AG10803 (cell line): ENCODE measurements around the gene MPPE1.

ENCODE experiments used
- DNase-seq: peaks from one replicate; pipeline ENCODE4 v3.0.0; 2010; ENCODE audit warnings: low read depth
- H3K4me3 ChIP-seq: 2 replicates; pipeline ENCODE4 v1.5.1; 2011; ENCODE audit warnings: mild to moderate bottlenecking, low read length, control low read depth
- CTCF ChIP-seq: conservative IDR thresholded peaks from 2 replicates; pipeline ENCODE4 v1.5.1; 2011; ENCODE audit warnings: mild to moderate bottlenecking, low read length, control low read depth, inconsistent platforms

Gene MPPE1

GRCh38 chr18:11868230-11868629, 39.9 kb downstream of the MPPE1 start:
- H3K4me3 ChIP-seq = no peak overlapping the region
- no peak for TF ChIP-seq CTCF
- no peak for DNase-seq

- no peak for TF ChIP-seq CTCF
Measured at GRCh38 chr18:11866764-11867163, 41.4 kb downstream of the MPPE1 start.

DNA sequence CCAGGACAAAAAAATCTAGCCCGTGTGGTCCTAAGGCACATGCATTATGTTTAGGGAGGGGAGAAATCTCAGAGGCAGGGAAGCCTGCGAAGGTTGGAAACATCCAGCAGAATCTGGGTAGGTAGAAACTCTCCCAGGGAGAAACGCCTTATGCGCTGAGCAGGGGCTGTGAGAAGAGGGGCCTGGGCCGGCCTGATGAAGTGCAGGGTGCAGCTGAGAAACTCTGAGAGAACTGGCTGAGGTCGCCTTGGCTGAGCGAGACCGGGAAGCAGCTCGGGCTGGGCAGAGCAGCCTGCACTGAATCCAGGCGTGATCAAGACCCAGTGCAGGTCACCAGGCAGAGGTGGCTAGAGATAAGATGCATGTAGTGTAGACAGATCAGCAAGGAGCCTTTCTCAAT, 41.8 kb downstream of the MPPE1 start:
- H3K4me3 ChIP-seq = no peak overlapping the region
- no peak for DNase-seq
- TF ChIP-seq CTCF = no peak

More at GRCh38 chr18:11866764-11867163, 41.4 kb downstream of the MPPE1 start:
- DNase-seq = no peak
- no peak overlapping the region for H3K4me3 ChIP-seq

DNA sequence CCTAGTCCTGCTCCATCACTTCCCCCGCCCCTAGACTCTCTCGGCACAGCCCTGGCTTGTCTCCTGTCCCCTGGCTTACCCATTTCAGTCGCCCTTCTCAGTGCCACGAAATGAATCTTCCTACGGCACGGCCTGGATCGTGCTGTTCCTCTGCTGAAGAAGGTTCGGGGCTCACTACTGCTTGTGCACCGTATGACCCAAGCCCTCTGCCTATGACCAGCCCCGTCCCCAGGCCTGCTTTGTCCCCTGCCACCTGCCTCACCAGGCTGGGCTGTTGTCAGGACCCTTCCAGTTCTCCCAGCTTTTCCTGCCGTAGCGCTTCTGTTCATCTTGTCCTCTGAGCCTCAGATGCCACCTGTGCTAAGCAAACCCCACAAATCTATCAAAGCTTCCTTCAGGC, 43.0 kb downstream of the MPPE1 start:
- TF ChIP-seq CTCF = no peak
- no peak for DNase-seq
- H3K4me3 ChIP-seq = no peak overlapping the region

- H3K4me3 ChIP-seq = no peak overlapping the region
- no peak for TF ChIP-seq CTCF
- DNase-seq = no peak
Measured at GRCh38 chr18:11864471-11864870, 43.6 kb downstream of the MPPE1 start.

DNA sequence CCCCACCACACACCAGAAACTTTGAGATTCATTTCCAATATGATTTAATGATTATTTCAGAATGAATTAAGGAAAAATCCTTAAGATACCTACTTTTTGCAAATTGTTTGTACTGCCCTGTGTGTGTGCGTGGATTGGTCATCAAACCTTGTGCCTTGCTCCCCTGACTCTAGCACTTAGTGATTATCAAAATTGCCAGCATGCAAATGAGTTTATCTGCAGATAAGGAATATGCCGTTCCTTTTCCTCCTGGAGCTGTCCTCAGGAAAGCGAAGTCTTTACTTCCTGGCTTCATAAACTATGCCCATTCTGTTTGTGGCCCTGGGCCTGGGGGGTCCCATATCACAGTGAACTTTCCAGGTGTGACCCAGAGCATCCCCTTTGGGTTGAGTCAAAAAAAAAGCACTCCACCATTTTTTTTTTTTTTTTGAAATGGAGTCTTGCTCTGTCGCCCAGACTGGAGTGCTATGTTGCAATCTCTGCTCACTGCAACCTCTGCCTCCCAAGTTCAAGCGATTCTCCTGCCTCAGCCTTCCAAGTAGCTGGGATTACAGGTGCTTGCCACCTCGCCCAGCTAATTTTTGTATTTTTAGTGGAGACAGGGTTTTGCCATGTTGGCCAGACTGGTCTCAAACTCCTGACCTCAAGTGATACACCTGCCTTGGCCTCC, 45.5 kb downstream of the MPPE1 start:
- no peak for TF ChIP-seq CTCF
- DNase-seq = no peak
- H3K4me3 ChIP-seq = no peak overlapping the region

DNA sequence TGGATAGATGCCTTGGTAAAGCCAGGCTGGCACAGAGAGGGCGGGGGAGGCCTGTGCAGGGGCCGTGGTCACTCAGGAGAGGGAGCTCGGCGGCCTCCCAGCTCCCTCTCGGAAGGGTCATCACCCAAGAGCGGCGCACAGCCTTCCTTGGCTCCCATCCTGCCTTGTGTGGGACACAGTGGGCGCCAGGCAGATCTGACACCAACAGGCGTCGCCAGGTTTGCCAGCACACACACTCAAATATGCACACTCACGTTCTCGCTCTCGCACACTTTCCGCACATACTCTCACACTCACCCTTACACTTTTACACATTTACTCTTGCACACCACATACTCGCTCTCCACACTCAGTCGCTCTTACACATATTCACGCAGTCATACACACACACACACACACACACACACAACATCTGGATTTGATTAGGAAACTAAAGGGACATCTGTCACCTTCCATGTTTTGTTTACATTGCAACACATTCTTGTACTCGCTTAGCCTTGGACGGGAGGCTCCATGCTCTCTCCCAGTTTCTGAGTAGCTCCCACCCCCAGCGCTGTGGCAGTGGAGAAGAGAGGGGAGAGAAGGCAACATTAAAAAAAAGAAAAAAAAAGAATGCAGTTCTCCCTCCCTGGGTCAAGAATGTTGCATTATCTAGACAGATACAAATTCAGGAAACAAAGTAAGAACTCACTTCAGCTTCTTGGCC, 46.4 kb downstream of the MPPE1 start:
- DNase-seq = peak; percentile 56
- H3K4me3 ChIP-seq = no peak overlapping the region
- no peak for TF ChIP-seq CTCF
